GM12891 (cell line): ENCODE results near the gene ANKDD1B. TPM values are rescaled to one million over a fixed set of nuclear protein-coding genes. Genes with fewer than 3 reads are reported as not detected.
"Not testable (repeated sequence)": the region's sequence is repeated elsewhere in the genome, so short reads cannot be mapped to it uniquely, and the experiment has no call there.

Source experiments
- DNase-seq: peaks from one replicate; pipeline ENCODE4 v3.0.0; 2011; ENCODE audit warnings: low spot score; ENCODE audit not compliant: insufficient read length
- FAIRE-seq: peaks from 2 replicates; lab custom pipeline; 2011; peaks lifted over from hg19 to GRCh38; lab: Jason Lieb, UNC
- PAX5 ChIP-seq: IDR thresholded peaks from 2 replicates; pipeline ENCODE4 v1.6.1; 2011; ENCODE audit warnings: low read length, moderate library complexity, mild to moderate bottlenecking; ENCODE audit not compliant: insufficient read depth, severe bottlenecking
- POLR2A ChIP-seq: IDR thresholded peaks from 2 replicates; pipeline ENCODE4 v1.6.1; 2011; ENCODE audit warnings: low read depth, low read length, control low read depth
- POLR2AphosphoS5 ChIP-seq: IDR thresholded peaks from 2 replicates; pipeline ENCODE4 v1.6.1; 2011; ENCODE audit warnings: low read depth, low read length, control low read depth
- POU2F2 ChIP-seq: IDR thresholded peaks from 2 replicates; pipeline ENCODE4 v1.6.1; 2011; ENCODE audit warnings: low read depth, mild to moderate bottlenecking, control low read depth, low read length, moderate library complexity
- SPI1 ChIP-seq: IDR thresholded peaks from 2 replicates; pipeline ENCODE4 v1.6.1; 2011; ENCODE audit warnings: low read depth, low read length, control low read depth
- TAF1 ChIP-seq: IDR thresholded peaks from 2 replicates; pipeline ENCODE4 v1.6.1; 2011; ENCODE audit warnings: low read depth, low read length, control low read depth
- polyA plus RNA-seq: library from polyadenylated mRNA; unstranded; fragments of >200 nt; gene quantifications from one replicate; pipeline ENCODE4 v1.2.1, GENCODE V29; 2012; ENCODE audit warnings: low read depth, missing spikeins, inconsistent platforms; ENCODE audit not compliant: missing spikeins

The ANKDD1B gene
- 0.50 TPM for polyA plus RNA-seq

DNA sequence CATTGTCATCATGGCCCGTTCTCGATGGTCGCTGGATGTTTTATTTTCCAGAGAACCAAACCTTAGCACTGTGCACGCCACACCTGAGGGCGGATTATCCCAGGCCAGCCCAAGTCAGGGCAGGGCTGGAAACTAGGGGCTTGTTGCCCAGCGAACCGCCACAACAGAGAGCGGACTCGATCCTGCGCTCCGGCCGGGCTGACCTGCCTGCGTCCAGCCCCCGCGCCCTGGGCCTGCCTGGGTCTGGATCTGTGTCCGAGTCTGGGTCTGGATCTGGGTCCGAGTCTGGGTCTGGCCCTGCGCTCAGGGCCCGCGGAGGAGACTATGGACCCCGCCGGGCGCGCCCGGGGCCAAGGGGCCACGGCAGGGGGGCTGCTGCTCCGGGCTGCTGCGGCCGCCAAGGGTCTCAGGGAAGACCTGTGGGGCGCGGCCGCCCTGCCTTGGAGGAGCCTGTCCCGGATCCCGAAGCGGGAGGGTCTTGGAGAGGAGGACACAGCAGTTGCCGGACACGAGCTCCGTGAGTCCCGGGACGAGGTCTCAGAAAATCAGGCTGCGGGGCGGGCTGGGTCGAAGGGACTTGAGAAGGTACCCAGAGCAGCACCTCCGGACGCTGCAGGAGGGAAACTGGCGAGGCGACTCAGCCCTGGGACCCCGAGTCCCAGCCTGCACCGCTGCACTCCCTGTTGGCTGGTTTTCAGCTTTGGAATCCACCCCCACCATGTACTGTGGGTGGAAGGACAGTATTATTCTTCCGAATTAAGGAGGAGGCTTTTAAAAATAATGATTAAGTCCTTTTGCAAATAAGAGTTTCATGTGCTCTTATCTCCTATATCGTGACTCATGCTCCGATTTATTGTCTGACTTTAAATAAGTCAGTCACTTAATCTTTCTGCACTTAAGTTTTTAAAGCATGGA, at the start of gene ANKDD1B:
TSS of gene ANKDD1B (plus strand) at position 143 of the 915 bp plus-strand sequence. CDS start at position 325, 182 bp downstream.
- DNase-seq (peak; percentile 7), FAIRE-seq (no peak)
- no peak for TF ChIP-seq PAX5
- TF ChIP-seq SPI1, result no peak
- no peak for TF ChIP-seq POLR2AphosphoS5
- no peak for TF ChIP-seq POU2F2
- no peak for TF ChIP-seq TAF1
- no peak for TF ChIP-seq POLR2A

DNA sequence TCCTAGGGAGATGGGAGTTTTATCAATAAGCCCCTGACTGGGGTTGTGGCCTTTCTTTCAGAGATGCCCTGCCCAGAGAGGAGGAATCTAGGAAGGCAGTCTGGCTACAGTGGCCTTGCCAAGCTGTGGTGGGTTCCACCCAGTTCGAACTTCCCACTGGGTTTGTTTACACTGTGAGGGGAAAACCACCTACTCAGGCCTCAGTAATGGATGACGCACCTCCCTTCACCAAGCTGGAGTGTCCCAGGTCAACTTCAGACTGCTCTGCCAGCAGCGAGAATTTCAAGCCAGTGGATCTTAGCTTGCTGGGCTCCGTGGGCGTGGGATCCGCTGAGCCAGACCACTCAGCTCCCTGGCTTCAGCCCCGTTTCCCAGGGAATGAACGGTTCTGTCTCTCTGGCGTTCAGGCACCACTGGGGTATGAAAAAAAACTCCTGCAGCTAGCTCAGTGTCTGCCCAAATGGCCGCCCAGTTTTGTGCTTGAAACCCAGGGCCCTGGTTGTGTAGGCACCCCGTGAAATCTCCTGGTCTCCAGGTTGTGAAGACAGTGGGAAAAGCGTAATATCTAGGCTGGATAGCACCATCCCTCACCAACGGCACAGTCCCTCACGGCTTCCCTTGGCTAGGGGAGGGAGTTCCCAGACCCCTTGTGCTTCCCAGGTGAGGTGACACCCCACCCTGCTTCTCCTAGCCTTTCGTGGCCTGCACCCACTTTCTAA, 45.1 kb upstream of the ANKDD1B start:
- DNase-seq, FAIRE-seq: not testable (repeated sequence)

- TF ChIP-seq POU2F2, result no peak
- no peak for TF ChIP-seq PAX5
- no peak for TF ChIP-seq POLR2A
- no peak for TF ChIP-seq POLR2AphosphoS5
- no peak for TF ChIP-seq TAF1
- peak; percentile 21; the same call in 1 of the 2 replicates for TF ChIP-seq SPI1
- FAIRE-seq (peak; percentile 65), DNase-seq (peak; percentile 9)
These were observed 44.4 kb upstream of the ANKDD1B start for GRCh38 chr5:75566710-75567309.

DNA sequence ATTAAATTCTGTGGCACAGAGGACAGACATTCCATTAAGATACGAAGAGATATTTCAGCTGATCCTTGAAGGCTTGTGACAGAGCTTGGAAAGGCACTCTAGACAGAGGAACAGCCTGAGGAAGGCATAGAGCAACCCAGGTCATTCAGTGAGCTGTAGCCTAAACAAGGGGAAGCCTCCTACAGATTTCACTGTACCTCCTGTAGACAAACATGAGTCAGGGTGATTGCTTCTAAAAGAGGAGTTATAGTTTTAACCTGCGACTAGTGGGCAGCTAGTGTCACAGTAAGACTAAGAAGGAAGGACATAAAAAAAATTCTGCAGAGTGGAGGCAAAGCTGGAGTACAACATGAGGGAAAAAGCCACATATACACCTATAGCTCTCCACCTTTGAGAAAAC, 43.5 kb upstream of the ANKDD1B start:
- no peak for TF ChIP-seq POU2F2
- TF ChIP-seq POLR2AphosphoS5, result no peak
- 0 out of 2 replicates have a peak, but pooled peaks have one; percentile 28 for TF ChIP-seq POLR2A
- TF ChIP-seq TAF1, result no peak
- 0 out of 2 replicates have a peak, but pooled peaks have one; percentile 17 for TF ChIP-seq SPI1
- TF ChIP-seq PAX5, result no peak
- peak; percentile 85 for FAIRE-seq
- no peak for DNase-seq

- FAIRE-seq (no peak), DNase-seq (no peak)
- TF ChIP-seq POLR2AphosphoS5 (no peak), POLR2A (no peak), POU2F2 (no peak), SPI1 (no peak), PAX5 (no peak), TAF1 (no peak)
These were observed 43.1 kb upstream of the ANKDD1B start for GRCh38 chr5:75568202-75568601.

- FAIRE-seq (peak; percentile 55), DNase-seq (no peak)
- TF ChIP-seq POLR2AphosphoS5 (no peak), POLR2A (no peak), POU2F2 (no peak), PAX5 (no peak), SPI1 (no peak), TAF1 (no peak)
These were observed 39.7 kb upstream of the ANKDD1B start for GRCh38 chr5:75571547-75571946.

GRCh38 chr5:75574791-75575190, 36.5 kb upstream of the ANKDD1B start:
- no peak for FAIRE-seq
- TF ChIP-seq POLR2AphosphoS5, result no peak
- TF ChIP-seq POLR2A, result no peak
- no peak for TF ChIP-seq POU2F2
- TF ChIP-seq PAX5, result no peak
- no peak for TF ChIP-seq SPI1
- no peak for TF ChIP-seq TAF1
- DNase-seq, result no peak

DNA sequence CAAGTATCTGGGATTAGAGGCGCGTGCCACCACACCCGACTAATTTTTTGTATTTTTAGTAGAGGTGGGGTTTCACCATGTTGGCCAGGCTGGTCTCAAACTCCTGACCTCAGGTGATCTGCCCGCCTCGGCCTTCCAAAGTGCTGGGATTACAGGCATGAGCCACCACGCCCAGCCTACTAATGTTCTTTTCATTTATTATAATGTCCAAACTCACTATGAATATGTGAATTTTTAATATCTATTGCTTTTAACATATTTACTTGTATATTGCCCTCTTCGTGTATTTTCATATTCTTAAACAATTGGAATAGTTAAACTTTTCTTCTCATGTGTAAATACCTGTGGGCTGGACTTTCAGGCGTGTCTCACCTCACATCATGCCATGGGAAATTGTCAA, 33.0 kb upstream of the ANKDD1B start:
- DNase-seq, FAIRE-seq: not testable (repeated sequence)

GRCh38 chr5:75584641-75585040, 26.6 kb upstream of the ANKDD1B start:
- no peak for DNase-seq
- TF ChIP-seq POLR2AphosphoS5 (no peak), POLR2A (no peak), SPI1 (no peak), TAF1 (no peak), PAX5 (no peak), POU2F2 (no peak)
- no peak for FAIRE-seq

- DNase-seq (no peak), FAIRE-seq (no peak)
These were observed 22.6 kb upstream of the ANKDD1B start for GRCh38 chr5:75588666-75589065.

More at GRCh38 chr5:75588666-75589065, 22.6 kb upstream of the ANKDD1B start:
- no peak for TF ChIP-seq PAX5
- no peak for TF ChIP-seq POLR2A
- TF ChIP-seq POU2F2, result no peak
- no peak for TF ChIP-seq POLR2AphosphoS5
- no peak for TF ChIP-seq TAF1
- TF ChIP-seq SPI1, result no peak
